HepG2 (cell line): ENCODE results near the gene WBP1. TPM values are rescaled to one million over a fixed set of nuclear protein-coding genes. Genes with fewer than 3 reads are reported as not detected.
A peak's percentile ranks its signal among the peaks of the same experiment; 100 is the strongest.

Experiments
- ARID3A ChIP-seq: IDR thresholded peaks from 2 replicates; pipeline ENCODE4 v1.6.1; 2012; ENCODE audit warnings: low read depth, low read length, improper control_type of control experiment
- ATM ChIP-seq: fragments of 450-650 bp; IDR thresholded peaks from 2 replicates; pipeline ENCODE4 v1.7.1; 2017; ENCODE audit warnings: mild to moderate bottlenecking, borderline replicate concordance
- CCAR2 ChIP-seq: fragments of 200-400 bp; formaldehyde crosslinking; optimal IDR thresholded peaks from 2 replicates; pipeline ENCODE3; 2018; ENCODE audit warnings: low read depth, mild to moderate bottlenecking, low read length, moderate library complexity
- GTF2F1 ChIP-seq: fragments of 150-350 bp; IDR thresholded peaks from 2 replicates; pipeline ENCODE4 v1.6.1; 2014; ENCODE audit warnings: low read length
- KIAA2018 ChIP-seq: sonication (generic); formaldehyde crosslinking; IDR thresholded peaks from 2 replicates; pipeline ENCODE4 v1.5.0; 2020; ENCODE audit warnings: mild to moderate bottlenecking, missing genetic modification reagents, borderline replicate concordance
- MAFK ChIP-seq, 2 experiments: IDR thresholded peaks in 1 of 2; conservative IDR thresholded peaks in 1 of 2; 2 replicates each; pipeline ENCODE4 v1.6.1; 2011; ENCODE audit warnings: improper control_type of control experiment in 2 of 2, low read length in 2 of 2
- SKI ChIP-seq: fragments of 450-650 bp; IDR thresholded peaks from one replicate; pipeline ENCODE4 v1.6.1; 2018; ENCODE audit warnings: mild to moderate bottlenecking; ENCODE audit not compliant: partially characterized antibody
- ZC3H13 ChIP-seq: sonication (generic); formaldehyde crosslinking; IDR thresholded peaks from 2 replicates; pipeline ENCODE4 v1.8.1; 2023; ENCODE audit warnings: mild to moderate bottlenecking, missing genetic modification reagents, moderate library complexity
- ZNF230 ChIP-seq: sonication (generic); formaldehyde crosslinking; IDR thresholded peaks from 2 replicates; pipeline ENCODE4 v1.4.0; 2020; ENCODE audit warnings: mild to moderate bottlenecking, missing genetic modification reagents
- ZNF280B ChIP-seq: sonication (generic); formaldehyde crosslinking; IDR thresholded peaks from 2 replicates; pipeline ENCODE4 v1.5.0; 2020; ENCODE audit warnings: missing genetic modification reagents, mild to moderate bottlenecking, borderline replicate concordance
- ZNF30 ChIP-seq: sonication (generic); formaldehyde crosslinking; IDR thresholded peaks from 2 replicates; pipeline ENCODE4 v1.5.0; 2020; ENCODE audit warnings: mild to moderate bottlenecking, missing genetic modification reagents
- ZNF333 ChIP-seq: sonication (generic); formaldehyde crosslinking; IDR thresholded peaks from 2 replicates; pipeline ENCODE4 v1.4.0; 2020; ENCODE audit warnings: mild to moderate bottlenecking, missing genetic modification reagents, borderline replicate concordance
- ZNF572 ChIP-seq: sonication (generic); formaldehyde crosslinking; IDR thresholded peaks from 2 replicates; pipeline ENCODE4 v1.5.1; 2020; ENCODE audit warnings: mild to moderate bottlenecking, missing genetic modification reagents
- ZNF766 ChIP-seq: sonication (generic); formaldehyde crosslinking; IDR thresholded peaks from 2 replicates; pipeline ENCODE4 v1.5.0; 2020; ENCODE audit warnings: missing genetic modification reagents, borderline replicate concordance
- ZUFSP ChIP-seq: sonication (generic); formaldehyde crosslinking; IDR thresholded peaks from 2 replicates; pipeline ENCODE4 v1.9.0; 2021; ENCODE audit warnings: missing genetic modification reagents, mild to moderate bottlenecking, borderline replicate concordance
- polyA plus RNA-seq, 8 experiments: library from polyadenylated mRNA; depleted of rRNA in 3 of 8; stranded (reverse) in 7 of 8; unstranded in 1 of 8; fragments of >200 nt; fragmentation: Illumina TruSeq in 4 of 8; extraction: Trizol in 4 of 8; gene quantifications; 2 replicates each; pipeline versions ENCODE4 v1.2.1 to v1.2.3, GENCODE V29; 2011 to 2016; ENCODE audit warnings: low read depth in 4 of 8, missing spikeins in 1 of 8, mixed read lengths in 1 of 8; ENCODE audit not compliant: insufficient read depth in 1 of 8
- total RNA-seq, 5 experiments: library from RNA; depleted of rRNA; stranded (reverse); fragments of >200 nt; fragmentation: Illumina TruSeq; extraction: Trizol; gene quantifications; 2 replicates each; pipeline ENCODE4 v1.2.3, GENCODE V29; 2016; ENCODE audit warnings: low read depth in 1 of 5

Gene WBP1
- total and polyA plus RNA-seq, 2 of the 13 experiments (the other 11 are each of a cell fraction or from before 2014, with no cell fraction given): 38.8 to 85.7 TPM

DNA sequence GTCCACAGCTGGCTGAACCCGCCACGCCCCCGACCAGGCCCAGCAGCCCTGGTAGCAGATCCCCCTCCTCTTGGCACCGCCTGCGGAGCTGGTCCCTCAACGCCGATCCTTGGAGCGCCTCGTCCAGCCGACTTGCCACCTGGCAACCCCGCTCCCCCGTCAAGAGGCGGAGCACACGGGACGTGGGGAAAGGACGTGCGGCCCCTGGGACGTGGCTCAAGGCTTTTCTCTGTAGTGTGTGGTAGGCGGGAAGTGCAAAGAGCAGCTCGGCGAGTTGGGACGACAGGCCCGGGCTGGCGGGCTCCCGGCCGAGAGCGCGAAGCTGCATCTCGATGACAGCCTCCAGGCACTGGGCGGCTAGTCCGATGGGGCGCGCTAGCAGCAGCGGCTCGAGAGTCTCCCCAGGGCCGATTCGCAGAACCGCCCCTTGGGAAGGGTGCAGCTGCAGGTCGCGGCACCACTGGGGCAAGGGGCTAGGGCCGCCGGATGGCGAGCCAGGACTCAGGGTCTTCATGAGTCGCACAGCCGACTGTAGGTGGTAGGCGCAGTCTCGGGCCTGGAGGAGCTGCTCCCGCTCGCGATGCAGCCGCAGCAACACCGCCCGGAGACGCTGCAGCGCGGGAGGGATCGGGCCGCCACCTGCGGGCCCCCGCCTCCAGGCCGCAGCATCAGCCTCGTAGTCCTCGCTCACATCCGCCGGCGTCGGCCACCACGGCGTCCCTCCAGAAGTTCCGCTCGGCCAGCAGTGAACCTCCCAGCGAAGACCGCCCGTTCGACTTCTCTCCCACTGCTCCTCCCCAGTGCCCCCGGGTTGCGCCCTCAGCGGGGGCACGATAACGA lies 23.9 kb downstream of the WBP1 start (continued):
- no peak for TF ChIP-seq ZUFSP (CRISPR knock-in tag)
- no peak for TF ChIP-seq SKI
- TF ChIP-seq KIAA2018 (CRISPR knock-in tag): no peak
- no peak for TF ChIP-seq MAFK (conservative IDR thresholded peaks at IDR 0.05 in 1 of 2, IDR thresholded peaks at IDR 0.05 in 1 of 2; ENCODE audit: low read length in 2 of 2)
- no peak; the same call in 1 of the 2 replicates for TF ChIP-seq ZNF230 (CRISPR knock-in tag)
- no peak for TF ChIP-seq CCAR2
- 0 out of 2 replicates have a peak, but pooled peaks have one; percentile 76 for TF ChIP-seq ZNF572 (CRISPR knock-in tag)
- peak; percentile 22 for TF ChIP-seq ZNF333 (CRISPR knock-in tag)
- TF ChIP-seq ATM: no peak
- no peak for TF ChIP-seq ARID3A
- no peak for TF ChIP-seq GTF2F1
- TF ChIP-seq ZC3H13 (CRISPR knock-in tag): peak; percentile 60; the same call in 1 of the 2 replicates
- TF ChIP-seq ZNF280B (CRISPR knock-in tag): no peak
- no peak for TF ChIP-seq ZNF766 (CRISPR knock-in tag)
- peak; percentile 92 for TF ChIP-seq ZNF30
